K562 (cell line): ENCODE results near the gene CCDC116. TPM values are rescaled to one million over a fixed set of nuclear protein-coding genes. Genes with fewer than 3 reads are reported as not detected.

Experiments used
- BCOR ChIP-seq: fragments of 450-650 bp; IDR thresholded peaks from 2 replicates; pipeline ENCODE4 v1.6.1; 2016
- COPS2 ChIP-seq: fragments of 450-650 bp; conservative IDR thresholded peaks from 2 replicates; pipeline ENCODE4 v1.6.1; 2016; ENCODE audit warnings: mild to moderate bottlenecking, moderate library complexity
- CTCF ChIP-seq, 3 experiments: IDR thresholded peaks in 2 of 3; conservative IDR thresholded peaks in 1 of 3; 2 replicates each; pipeline ENCODE4 v1.5.1; 2011 to 2012; ENCODE audit warnings: low read length in 3 of 3, mild to moderate bottlenecking in 3 of 3, control low read depth in 2 of 3, improper control_type of control experiment in 1 of 3, inconsistent platforms in 1 of 3, low read depth in 1 of 3, mixed read lengths in 1 of 3, moderate library complexity in 1 of 3; ENCODE audit not compliant: insufficient read depth in 2 of 3
- DDX20 ChIP-seq: fragments of 450-650 bp; IDR thresholded peaks from 2 replicates; pipeline ENCODE4 v1.6.1; 2016; ENCODE audit warnings: missing genetic modification characterization, low read depth, mild to moderate bottlenecking, missing compliant biosample characterization, moderate library complexity
- FOXA3 ChIP-seq, 2 experiments: fragments of 450-650 bp in 1 of 2; sonication (generic) in 1 of 2; formaldehyde crosslinking; IDR thresholded peaks in 1 of 2; conservative IDR thresholded peaks in 1 of 2; 2 replicates each; pipeline versions ENCODE4 v1.4.0 to v1.8.0; 2020 to 2022; ENCODE audit warnings: mild to moderate bottlenecking in 2 of 2, missing genetic modification reagents in 1 of 2
- GTF2B ChIP-seq: IDR thresholded peaks from 2 replicates; pipeline ENCODE4 v1.6.1; 2011; ENCODE audit not compliant: insufficient read length; ENCODE audit errors: extremely low read depth
- GTF2E2 ChIP-seq: fragments of 200-800 bp; sonication (Bioruptor generic); IDR thresholded peaks from 2 replicates; pipeline ENCODE4 v1.6.1; 2016; ENCODE audit warnings: missing genetic modification characterization, missing compliant biosample characterization
- HMGN3 ChIP-seq: IDR thresholded peaks from 2 replicates; pipeline ENCODE4 v1.6.1; 2011; ENCODE audit warnings: borderline replicate concordance, low read depth, mild to moderate bottlenecking, mixed read lengths, low read length; ENCODE audit not compliant: insufficient read length; ENCODE audit errors: extremely low read depth
- JUN ChIP-seq, 2 experiments: sonication (generic) in 1 of 2; formaldehyde crosslinking in 1 of 2; IDR thresholded peaks; 2 replicates each; pipeline versions ENCODE4 v1.6.1 to v1.8.0; 2012 to 2022; ENCODE audit warnings: borderline replicate concordance in 2 of 2, mild to moderate bottlenecking in 2 of 2, improper control_type of control experiment in 1 of 2, low read depth in 1 of 2, low read length in 1 of 2, missing genetic modification reagents in 1 of 2
- MNT ChIP-seq, 2 experiments: fragments of 450-650 bp; conservative IDR thresholded peaks; 2 replicates each; pipeline ENCODE4 v1.6.1; 2017; ENCODE audit warnings: mild to moderate bottlenecking in 2 of 2, moderate library complexity in 2 of 2
- MTA1 ChIP-seq: fragments of 450-650 bp; IDR thresholded peaks from 2 replicates; pipeline ENCODE4 v1.6.1; 2017; ENCODE audit warnings: borderline replicate concordance
- NEUROD1 ChIP-seq: fragments of 150-350 bp; IDR thresholded peaks from 2 replicates; pipeline ENCODE4 v1.6.1; 2014; ENCODE audit warnings: borderline replicate concordance, low read length, low read depth; ENCODE audit not compliant: partially characterized antibody
- PKNOX1 ChIP-seq: fragments of 450-650 bp; IDR thresholded peaks from 2 replicates; pipeline ENCODE4 v1.6.1; 2016
- POLR3A ChIP-seq: IDR thresholded peaks from 2 replicates; pipeline ENCODE4 v1.6.1; 2011; ENCODE audit warnings: borderline replicate concordance, mild to moderate bottlenecking, moderate library complexity; ENCODE audit not compliant: insufficient read length, insufficient read depth; ENCODE audit errors: extremely low read depth
- PRPF4 ChIP-seq: fragments of 200-400 bp; formaldehyde crosslinking; IDR thresholded peaks from one replicate; pipeline ENCODE4 v1.6.1; 2017; ENCODE audit warnings: low read length, low read depth, mild to moderate bottlenecking; ENCODE audit not compliant: insufficient read depth, poor library complexity, severe bottlenecking
- SIRT6 ChIP-seq: IDR thresholded peaks from one replicate; pipeline ENCODE4 v1.6.1; 2012; ENCODE audit warnings: low read depth, mild to moderate bottlenecking, control low read depth, inconsistent platforms, low read length, moderate library complexity
- SMAD2 ChIP-seq: fragments of 150-350 bp; IDR thresholded peaks from 2 replicates; pipeline ENCODE4 v1.6.1; 2014; ENCODE audit warnings: low read depth, mild to moderate bottlenecking, low read length
- TGIF2 ChIP-seq: sonication (generic); formaldehyde crosslinking; IDR thresholded peaks from 2 replicates; pipeline ENCODE4 v1.8.1; 2022; ENCODE audit warnings: mild to moderate bottlenecking, missing genetic modification reagents, moderate library complexity
- TRIM24 ChIP-seq, 2 experiments: fragments of 450-650 bp; IDR thresholded peaks; 2 replicates each; pipeline ENCODE4 v1.6.1; 2016
- ZBTB17 ChIP-seq: fragments of 450-650 bp; formaldehyde crosslinking; IDR thresholded peaks from 2 replicates; pipeline ENCODE4 v1.4.0; 2020; ENCODE audit warnings: mild to moderate bottlenecking
- ZNF217 ChIP-seq: sonication (generic); formaldehyde crosslinking; IDR thresholded peaks from 2 replicates; pipeline ENCODE4 v1.8.0; 2022; ENCODE audit warnings: mild to moderate bottlenecking, missing genetic modification reagents
- ZNF76 ChIP-seq: fragments of 250-450 bp; sonication (Bioruptor Pico); IDR thresholded peaks from 2 replicates; pipeline ENCODE4 v1.4.0; 2020; ENCODE audit warnings: mild to moderate bottlenecking, moderate library complexity, borderline replicate concordance
- polyA plus RNA-seq, 8 experiments: library from polyadenylated mRNA; depleted of rRNA in 4 of 8; stranded (reverse) in 5 of 8; unstranded in 3 of 8; fragments of >200 nt; fragmentation: Nextera tagmentation in 2 of 8; fragmentation: Illumina TruSeq in 1 of 8; extraction: Ambion mirVana in 2 of 8; extraction: Trizol in 1 of 8; gene quantifications; 2 replicates each; pipeline versions ENCODE4 v1.2.1 to v1.2.3, GENCODE V29; 2011 to 2014; ENCODE audit warnings: inconsistent platforms in 1 of 8, missing spikeins in 1 of 8
- total RNA-seq, 7 experiments: library from RNA; depleted of rRNA in 6 of 7; stranded (reverse); fragments of >200 nt in 6 of 7; fragmentation: Illumina TruSeq in 2 of 7; extraction: Trizol in 2 of 7; gene quantifications; 2 replicates each; pipeline versions ENCODE4 v1.2.1 to v1.2.3, GENCODE V29; 2011 to 2021; ENCODE audit warnings: low replicate concordance in 1 of 7

CCDC116 gene
- total and polyA plus RNA-seq, 9 of the 15 experiments (the other 6 are each of a cell fraction or from before 2014, with no cell fraction given) = 1.6 to 11.3 (median 4.7) TPM

- TF ChIP-seq CTCF (IDR thresholded peaks at IDR 0.05 in 2 of 3, conservative IDR thresholded peaks at IDR 0.05 in 1 of 3; ENCODE audit: insufficient read depth in 2 of 3, low read depth in 1 of 3, low read length in 3 of 3) = no peak
- TF ChIP-seq GTF2B = no peak
- TF ChIP-seq DDX20 (tag) = no peak
- TF ChIP-seq TRIM24 (IDR thresholded peaks at IDR 0.05) = no peak
- no peak for TF ChIP-seq HMGN3
- no peak for TF ChIP-seq SIRT6
- no peak for TF ChIP-seq ZBTB17 (CRISPR knock-in tag)
- TF ChIP-seq MTA1 = no peak
- TF ChIP-seq JUN (IDR thresholded peaks at IDR 0.05; ENCODE audit: borderline replicate concordance, low read depth, low read length) = no peak
- peak; percentile 67; the same call in 1 of the 2 replicates for TF ChIP-seq JUN (CRISPR knock-in tag; IDR thresholded peaks at IDR 0.05; ENCODE audit: borderline replicate concordance)
- no peak for TF ChIP-seq MNT (conservative IDR thresholded peaks at IDR 0.05)
- no peak for TF ChIP-seq BCOR
- no peak for TF ChIP-seq PKNOX1
- no peak for TF ChIP-seq POLR3A
- TF ChIP-seq FOXA3 (CRISPR knock-in tag; conservative IDR thresholded peaks at IDR 0.05 in 1 of 2, IDR thresholded peaks at IDR 0.05 in 1 of 2) = peak in 1 of 2 experiments; percentile 28; a peak in 1 of 4 replicates
- TF ChIP-seq TGIF2 (CRISPR knock-in tag) = no peak
- TF ChIP-seq ZNF217 (CRISPR knock-in tag) = no peak
- TF ChIP-seq NEUROD1 = no peak
- TF ChIP-seq PRPF4 = no peak
- 0 out of 2 replicates have a peak, but pooled peaks have one; percentile 15 for TF ChIP-seq SMAD2
- TF ChIP-seq ZNF76 (CRISPR knock-in tag) = no peak
- no peak for TF ChIP-seq GTF2E2 (tag)
- TF ChIP-seq COPS2 = no peak
These were observed 33.3 kb upstream of the CCDC116 start (continued) for GRCh38 chr22:21599053-21599893.
